ENCODE results near the gene PKN2.

GRCh38 chr1:88801575-88802208 is 117.6 kb downstream of the PKN2 start:
- TF ChIP-seq POLR2A (IDR thresholded peaks at IDR 0.05) = no peak
- no peak for TF ChIP-seq CTCF (IDR thresholded peaks at IDR 0.05)

All from body of pancreas (tissue), 4 donors.